GM12878 (cell line): ENCODE measurements around the gene DUSP14. TPM values are rescaled to one million over a fixed set of nuclear protein-coding genes. Genes with fewer than 3 reads are reported as not detected.

Experiments used
- ATAC-seq: fragments of 200-7000 bp; cut with Tn5 transposase; 3 replicates; pipeline ENCODE4 v1.9.1; 2020; ENCODE audit warnings: mild to moderate bottlenecking, moderate library complexity
- BruUV-seq: library from RNA; stranded (reverse); fragments of 400-500 nt; replicated peaks from 2 replicates; lab custom pipeline; 2021; lab: Mats Ljungman, UMichigan
- CTCF ChIA-PET: fragments of 300-600 bp; sonication (Branson Sonifier 250); formaldehyde crosslinking; extraction: SDS; loops from one replicate; lab custom pipeline; 2021; ENCODE audit warnings: inconsistent platforms; lab: Yijun Ruan, JAX
- POLR2A ChIA-PET: fragments of 350-600 bp; formaldehyde crosslinking; extraction: SDS; loops from one replicate; lab custom pipeline; 2021; ENCODE audit warnings: inconsistent platforms; lab: Charles Lee
- RAD21 ChIA-PET: fragments of 300-600 bp; sonication (Branson Sonifier 250); formaldehyde crosslinking; loops from one replicate; lab custom pipeline; 2023; ENCODE audit warnings: antibody characterized with exemption; ENCODE audit not compliant: unreplicated experiment; lab: Charles Lee
- SMC1A ChIA-PET: fragments of 300-600 bp; sonication (Branson Sonifier 250); formaldehyde crosslinking; loops from one replicate; lab custom pipeline; 2023; ENCODE audit not compliant: unreplicated experiment, uncharacterized antibody; lab: Charles Lee
- DNase-seq: peaks from one replicate; pipeline ENCODE4 v3.0.0-alpha.2; 2011; ENCODE audit warnings: low read depth, low spot score
- FAIRE-seq: peaks from 3 replicates; lab custom pipeline; 2011; peaks lifted over from hg19 to GRCh38; lab: Jason Lieb, UNC
- H2AFZ ChIP-seq: 2 replicates; pipeline ENCODE4 v1.6.0; 2011; ENCODE audit warnings: low read depth, low read length, control low read depth; ENCODE audit not compliant: control insufficient read depth
- H3K27ac ChIP-seq: 2 replicates; pipeline ENCODE4 v1.5.1; 2011; ENCODE audit warnings: control low read depth; ENCODE audit not compliant: control insufficient read depth, insufficient read depth
- H3K27me3 ChIP-seq, 2 experiments: replicated peaks in 1 of 2; 2 replicates each; pipeline versions ENCODE4 v1.6.0 to v1.6.1; 2011; ENCODE audit warnings: low read length in 1 of 2; ENCODE audit not compliant: control insufficient read depth in 2 of 2, insufficient read depth in 2 of 2
- H3K36me3 ChIP-seq, 2 experiments: 2 replicates each; pipeline ENCODE4 v1.5.1; 2011; ENCODE audit warnings: low read length in 1 of 2; ENCODE audit not compliant: control insufficient read depth in 2 of 2, insufficient read depth in 2 of 2
- H3K4me1 ChIP-seq: 2 replicates; pipeline ENCODE4 v1.6.1; 2011; ENCODE audit warnings: mild to moderate bottlenecking, low read length, moderate library complexity, mixed read lengths; ENCODE audit not compliant: control insufficient read depth, insufficient read depth
- H3K4me2 ChIP-seq: 2 replicates; pipeline ENCODE4 v1.6.0; 2011; ENCODE audit warnings: control low read depth; ENCODE audit not compliant: control insufficient read depth, insufficient read depth
- H3K4me3 ChIP-seq: fragments of 200-600 bp; sonication (generic); 2 replicates; pipeline ENCODE4 v1.5.1; 2016
- H3K79me2 ChIP-seq: 2 replicates; pipeline ENCODE4 v1.6.0; 2011; ENCODE audit warnings: low read length; ENCODE audit not compliant: control insufficient read depth, insufficient read depth
- H3K9ac ChIP-seq: 2 replicates; pipeline ENCODE4 v1.8.0; 2011; ENCODE audit warnings: low read length, control low read depth, mixed read lengths; ENCODE audit not compliant: control insufficient read depth, insufficient read depth
- H3K9me3 ChIP-seq: replicated peaks from 3 replicates; pipeline ENCODE4 v1.5.1; 2011; ENCODE audit warnings: mild to moderate bottlenecking, low read length; ENCODE audit not compliant: control insufficient read depth, insufficient read depth
- H4K20me1 ChIP-seq: 2 replicates; pipeline ENCODE4 v1.6.0; 2011; ENCODE audit not compliant: control insufficient read depth, insufficient read depth
- ATF7 ChIP-seq: fragments of 450-650 bp; IDR thresholded peaks from 2 replicates; pipeline ENCODE4 v1.6.1; 2016; ENCODE audit warnings: low read depth, mild to moderate bottlenecking
- CREM ChIP-seq: IDR thresholded peaks from 2 replicates; pipeline ENCODE4 v1.6.1; 2014; ENCODE audit warnings: antibody characterized with exemption, low read depth
- NFXL1 ChIP-seq: fragments of 450-650 bp; IDR thresholded peaks from 2 replicates; pipeline ENCODE4 v1.6.1; 2017; ENCODE audit warnings: antibody characterized with exemption, mild to moderate bottlenecking, borderline replicate concordance
- RCOR1 ChIP-seq: conservative IDR thresholded peaks from 2 replicates; pipeline ENCODE4 v1.6.1; 2012; ENCODE audit warnings: low read depth, low read length, improper control_type of control experiment
- RELA ChIP-seq: fragments of 450-650 bp; IDR thresholded peaks from 2 replicates; pipeline ENCODE4 v1.8.0; 2014; ENCODE audit warnings: borderline replicate concordance; ENCODE audit not compliant: partially characterized antibody
- STAT3 ChIP-seq: IDR thresholded peaks from 2 replicates; pipeline ENCODE4 v1.6.1; 2011; ENCODE audit warnings: low read depth, low read length, improper control_type of control experiment
- ZNF384 ChIP-seq: IDR thresholded peaks from 2 replicates; pipeline ENCODE4 v1.6.1; 2012; ENCODE audit warnings: low read depth, mild to moderate bottlenecking, low read length, improper control_type of control experiment, borderline replicate concordance
- ZSCAN29 ChIP-seq: fragments of 450-650 bp; IDR thresholded peaks from 2 replicates; pipeline ENCODE4 v1.6.1; 2017; ENCODE audit warnings: mild to moderate bottlenecking, moderate library complexity
- WGBS: methylation state at CpG from one replicate; pipeline ENCODE4 v1.1.6; 2016; ENCODE audit warnings: low lambda C conversion rate; ENCODE audit not compliant: insufficient replicate concordance, insufficient coverage; ENCODE audit errors: missing lambda C conversion rate; 5-methylcytosine and 5-hydroxymethylcytosine counted together
- in situ Hi-C: fragments of 300-500 bp; cut with MboI; formaldehyde crosslinking; loops from 9 replicates; pipeline ENCODE4 v1.14.3; 2018; ENCODE audit warnings: mixed read lengths
- intact Hi-C: fragments of 100-400 bp; cut with micrococcal nuclease; formaldehyde crosslinking; loops from one replicate; pipeline ENCODE4 v1.14.2; 2022; ENCODE audit not compliant: unreplicated experiment
- polyA plus RNA-seq, 11 experiments: library from polyadenylated mRNA; depleted of rRNA in 4 of 11; unstranded in 6 of 11; stranded (reverse) in 5 of 11; fragments of >200 nt; fragmentation: Nextera tagmentation in 4 of 11; fragmentation: Illumina TruSeq in 1 of 11; extraction: Ambion mirVana in 4 of 11; extraction: Trizol in 1 of 11; gene quantifications; 1 replicate in 1 of 11; 2 replicates in 10 of 11; pipeline versions ENCODE4 v1.2.1 to v1.2.3, GENCODE V29; 2011 to 2016; ENCODE audit warnings: inconsistent platforms in 2 of 11, missing spikeins in 2 of 11, low read depth in 1 of 11
- total RNA-seq, 4 experiments: library from RNA; depleted of rRNA in 3 of 4; stranded (reverse); fragments of >200 nt in 3 of 4; fragmentation: Illumina TruSeq in 1 of 4; extraction: Trizol in 1 of 4; gene quantifications; 2 replicates each; pipeline versions ENCODE4 v1.2.1 to v1.2.3, GENCODE V29; 2013 to 2021
- TF ChIP-seq, protein P1 (sequence below): IDR thresholded peaks from 2 replicates; pipeline ENCODE4 v1.6.1; 2012; ENCODE audit warnings: mild to moderate bottlenecking, low read depth, low read length
- TF ChIP-seq, protein P2 (sequence below): fragments of 450-650 bp; IDR thresholded peaks from 2 replicates; pipeline ENCODE4 v1.6.1; 2017; ENCODE audit warnings: mild to moderate bottlenecking

The DUSP14 gene
- total and polyA plus RNA-seq, 10 of the 15 experiments (the other 5 are each of a cell fraction or from before 2014, with no cell fraction given) = 14.5 to 36.5 (median 24.4) TPM

DNA sequence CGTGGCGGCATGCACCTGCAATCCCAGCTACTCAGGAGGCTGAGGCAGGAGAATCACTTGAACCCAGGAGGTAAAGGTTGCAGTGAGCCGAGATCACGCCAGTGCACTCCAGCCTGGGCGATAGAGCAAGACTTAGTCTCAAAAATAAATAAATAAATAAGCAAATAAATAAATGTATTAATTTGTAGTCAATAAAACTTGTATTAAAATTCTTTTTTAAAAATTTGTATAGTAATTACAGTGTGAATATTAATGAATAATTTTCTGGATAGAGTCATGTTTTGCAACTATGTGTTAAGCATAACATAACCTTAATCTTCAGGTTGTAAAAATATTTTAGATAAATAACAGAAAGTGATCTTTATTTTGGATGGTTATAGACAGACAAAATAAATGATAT, 27.2 kb upstream of the DUSP14 start (continued):
- TF ChIP-seq ZNF384 = no peak
- TF ChIP-seq CREM = no peak
- TF ChIP-seq RCOR1 = no peak
- TF ChIP-seq, protein P1, sequence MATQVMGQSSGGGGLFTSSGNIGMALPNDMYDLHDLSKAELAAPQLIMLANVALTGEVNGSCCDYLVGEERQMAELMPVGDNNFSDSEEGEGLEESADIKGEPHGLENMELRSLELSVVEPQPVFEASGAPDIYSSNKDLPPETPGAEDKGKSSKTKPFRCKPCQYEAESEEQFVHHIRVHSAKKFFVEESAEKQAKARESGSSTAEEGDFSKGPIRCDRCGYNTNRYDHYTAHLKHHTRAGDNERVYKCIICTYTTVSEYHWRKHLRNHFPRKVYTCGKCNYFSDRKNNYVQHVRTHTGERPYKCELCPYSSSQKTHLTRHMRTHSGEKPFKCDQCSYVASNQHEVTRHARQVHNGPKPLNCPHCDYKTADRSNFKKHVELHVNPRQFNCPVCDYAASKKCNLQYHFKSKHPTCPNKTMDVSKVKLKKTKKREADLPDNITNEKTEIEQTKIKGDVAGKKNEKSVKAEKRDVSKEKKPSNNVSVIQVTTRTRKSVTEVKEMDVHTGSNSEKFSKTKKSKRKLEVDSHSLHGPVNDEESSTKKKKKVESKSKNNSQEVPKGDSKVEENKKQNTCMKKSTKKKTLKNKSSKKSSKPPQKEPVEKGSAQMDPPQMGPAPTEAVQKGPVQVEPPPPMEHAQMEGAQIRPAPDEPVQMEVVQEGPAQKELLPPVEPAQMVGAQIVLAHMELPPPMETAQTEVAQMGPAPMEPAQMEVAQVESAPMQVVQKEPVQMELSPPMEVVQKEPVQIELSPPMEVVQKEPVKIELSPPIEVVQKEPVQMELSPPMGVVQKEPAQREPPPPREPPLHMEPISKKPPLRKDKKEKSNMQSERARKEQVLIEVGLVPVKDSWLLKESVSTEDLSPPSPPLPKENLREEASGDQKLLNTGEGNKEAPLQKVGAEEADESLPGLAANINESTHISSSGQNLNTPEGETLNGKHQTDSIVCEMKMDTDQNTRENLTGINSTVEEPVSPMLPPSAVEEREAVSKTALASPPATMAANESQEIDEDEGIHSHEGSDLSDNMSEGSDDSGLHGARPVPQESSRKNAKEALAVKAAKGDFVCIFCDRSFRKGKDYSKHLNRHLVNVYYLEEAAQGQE = no peak
- TF ChIP-seq, protein P2, sequence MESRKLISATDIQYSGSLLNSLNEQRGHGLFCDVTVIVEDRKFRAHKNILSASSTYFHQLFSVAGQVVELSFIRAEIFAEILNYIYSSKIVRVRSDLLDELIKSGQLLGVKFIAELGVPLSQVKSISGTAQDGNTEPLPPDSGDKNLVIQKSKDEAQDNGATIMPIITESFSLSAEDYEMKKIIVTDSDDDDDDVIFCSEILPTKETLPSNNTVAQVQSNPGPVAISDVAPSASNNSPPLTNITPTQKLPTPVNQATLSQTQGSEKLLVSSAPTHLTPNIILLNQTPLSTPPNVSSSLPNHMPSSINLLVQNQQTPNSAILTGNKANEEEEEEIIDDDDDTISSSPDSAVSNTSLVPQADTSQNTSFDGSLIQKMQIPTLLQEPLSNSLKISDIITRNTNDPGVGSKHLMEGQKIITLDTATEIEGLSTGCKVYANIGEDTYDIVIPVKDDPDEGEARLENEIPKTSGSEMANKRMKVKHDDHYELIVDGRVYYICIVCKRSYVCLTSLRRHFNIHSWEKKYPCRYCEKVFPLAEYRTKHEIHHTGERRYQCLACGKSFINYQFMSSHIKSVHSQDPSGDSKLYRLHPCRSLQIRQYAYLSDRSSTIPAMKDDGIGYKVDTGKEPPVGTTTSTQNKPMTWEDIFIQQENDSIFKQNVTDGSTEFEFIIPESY = no peak
- no peak for TF ChIP-seq RELA

DNA sequence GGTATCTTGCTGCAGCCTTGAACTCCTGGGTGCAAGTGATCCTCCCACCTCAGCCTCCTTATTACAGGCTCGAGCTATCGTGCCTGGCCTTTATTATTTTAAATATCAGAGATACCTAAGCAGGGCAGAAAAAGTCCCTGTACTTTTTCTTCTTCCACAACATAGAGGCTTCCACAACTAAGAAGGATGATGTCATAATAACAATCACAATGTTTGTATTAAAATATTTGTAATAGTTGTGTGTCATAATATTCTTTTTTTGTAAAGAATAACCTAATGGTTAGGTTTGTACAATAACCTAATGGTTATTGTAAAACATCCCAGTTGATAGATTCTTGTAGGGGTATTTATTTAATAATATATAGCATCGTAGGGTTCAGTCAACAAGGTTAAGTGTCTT, 26.7 kb upstream of the DUSP14 start:
- in situ Hi-C loops = no loop called here
- BruUV-seq = no TSS peak
- FAIRE-seq (no peak), DNase-seq (no peak), ATAC-seq (no peak)
- no peaks in the 10 kb centered on the region for H4K20me1 ChIP-seq
- peaks cover 3% of the 10 kb centered on the region in 2 experiments; a peak in 3 of 4 replicates for H3K36me3 ChIP-seq
- no peak overlapping the region for H2AFZ ChIP-seq
- H3K4me3 ChIP-seq = no peak overlapping the region
- no peak overlapping the region for H3K4me2 ChIP-seq
- no peak for TF ChIP-seq NFXL1
- peak; percentile 39 for TF ChIP-seq ATF7
- no peak for TF ChIP-seq ZSCAN29
- TF ChIP-seq STAT3 = no peak
- H3K27me3 ChIP-seq = no peaks in the 10 kb centered on the region
- CTCF ChIA-PET = interaction anchor here (1.2 kb wide), 1 partner anchor 353 kb away, joined by 3 read pairs; no protein-coding TSS in a partner anchor
- no peak overlapping the region for H3K9ac ChIP-seq
- RAD21 ChIA-PET = no interaction called here
- H3K27ac ChIP-seq = no peak overlapping the region
- SMC1A ChIA-PET = interaction anchor here (0.8 kb wide), 1 partner anchor 73 kb away, joined by 3 read pairs; no protein-coding TSS in a partner anchor
- H3K79me2 ChIP-seq = no peaks in the 10 kb centered on the region
- POLR2A ChIA-PET = no interaction called here
- 95% methylated on average over 3 of the region's 3 CpGs for WGBS
- H3K9me3 ChIP-seq = no peaks in the 10 kb centered on the region
- intact Hi-C loops = no loop called here
- no peaks in the 10 kb centered on the region for H3K4me1 ChIP-seq
